K562 (cell line): ENCODE results near the gene DPH2. TPM values are rescaled to one million over a fixed set of nuclear protein-coding genes. Genes with fewer than 3 reads are reported as not detected.

Experiments used
- ATAC-seq: fragments of 200-7000 bp; cut with Tn5 transposase; 3 replicates; pipeline ENCODE4 v1.9.1; 2020; ENCODE audit warnings: moderate library complexity
- BruUV-seq: library from RNA; stranded (reverse); fragments of 400-500 nt; replicated peaks from 2 replicates; lab custom pipeline; 2021; lab: Mats Ljungman, UMichigan
- CTCF ChIA-PET: fragments of 300-600 bp; formaldehyde crosslinking; extraction: SDS; loops from one replicate; lab custom pipeline; 2021; ENCODE audit warnings: low intra/inter-chr PET ratio; lab: Yijun Ruan, JAX
- POLR2A ChIA-PET: fragments of 300-600, 350-650 bp; sonication (Branson Sonifier 250); formaldehyde crosslinking; extraction: SDS; loops from one replicate; lab custom pipeline; 2021; ENCODE audit warnings: antibody characterized with exemption, inconsistent platforms; lab: Yijun Ruan, JAX
- DNase-seq, 4 experiments: peaks; one replicate each; pipeline versions ENCODE4 v3.0.0 to v3.0.0-alpha.2; 2011 to 2018; ENCODE audit warnings: low spot score in 3 of 4, mixed read lengths in 3 of 4; ENCODE audit errors: extremely low read depth in 1 of 4
- FAIRE-seq: peaks from 2 replicates; lab custom pipeline; 2011; peaks lifted over from hg19 to GRCh38; lab: Jason Lieb, UNC
- H2AFZ ChIP-seq: 2 replicates; pipeline ENCODE4 v1.6.0; 2011; ENCODE audit warnings: low read depth, low read length, control low read depth, inconsistent platforms
- H3K27ac ChIP-seq: fragments of 200-600 bp; 3 replicates; pipeline ENCODE4 v1.8.0; 2011; ENCODE audit warnings: low read depth, mild to moderate bottlenecking, control low read depth, inconsistent platforms, low read length, moderate library complexity, mixed read lengths; ENCODE audit errors: extremely low read depth
- H3K27me3 ChIP-seq, 2 experiments: fragments of 300-600 bp in 1 of 2; 2 replicates in 1 of 2; 3 replicates in 1 of 2; pipeline versions ENCODE4 v1.6.0 to v1.8.0; 2011; ENCODE audit warnings: inconsistent platforms in 2 of 2, low read length in 2 of 2, mild to moderate bottlenecking in 1 of 2, mixed read lengths in 1 of 2, moderate library complexity in 1 of 2; ENCODE audit not compliant: control insufficient read depth in 2 of 2, insufficient read depth in 2 of 2
- H3K36me3 ChIP-seq: fragments of 300-600 bp; 3 replicates; pipeline ENCODE4 v1.8.0; 2011; ENCODE audit warnings: mild to moderate bottlenecking, low read length, inconsistent platforms; ENCODE audit not compliant: control insufficient read depth, insufficient read depth
- H3K4me1 ChIP-seq, 2 experiments: fragments of 200-600 bp in 1 of 2; replicated peaks in 1 of 2; 2 replicates in 1 of 2; 3 replicates in 1 of 2; pipeline versions ENCODE4 v1.5.1 to v1.8.0; 2011; ENCODE audit warnings: inconsistent platforms in 2 of 2, low read length in 2 of 2, mild to moderate bottlenecking in 1 of 2, mixed read lengths in 1 of 2, moderate library complexity in 1 of 2; ENCODE audit not compliant: control insufficient read depth in 2 of 2, insufficient read depth in 2 of 2
- H3K4me2 ChIP-seq: 2 replicates; pipeline ENCODE4 v1.6.1; 2011; ENCODE audit warnings: low read length, control low read depth, inconsistent platforms, mixed read lengths; ENCODE audit not compliant: insufficient read depth
- H3K4me3 ChIP-seq: fragments of 200-600 bp; sonication (generic), shearing (Covaris generic); 2 replicates; pipeline ENCODE4 v1.5.1; 2016; ENCODE audit warnings: control low read depth, inconsistent platforms
- H3K79me2 ChIP-seq: fragments of 200-600 bp; 3 replicates; pipeline ENCODE4 v1.8.0; 2011; ENCODE audit warnings: low read length, inconsistent platforms; ENCODE audit not compliant: control insufficient read depth, insufficient read depth
- H3K9ac ChIP-seq, 2 experiments: 2 replicates each; pipeline versions ENCODE4 v1.6.0 to v1.6.1; 2011; ENCODE audit warnings: low read depth in 2 of 2, low read length in 2 of 2, control low read depth in 1 of 2, inconsistent platforms in 1 of 2, mild to moderate bottlenecking in 1 of 2, mixed read lengths in 1 of 2; ENCODE audit not compliant: insufficient read depth in 1 of 2
- H3K9me1 ChIP-seq: one replicate; pipeline ENCODE4 v1.6.0; 2011; ENCODE audit warnings: inconsistent platforms, mild to moderate bottlenecking, low read length, moderate library complexity; ENCODE audit not compliant: control insufficient read depth, insufficient read depth
- H3K9me3 ChIP-seq: replicated peaks from 2 replicates; pipeline ENCODE4 v1.5.1; 2011; ENCODE audit warnings: low read depth, low read length, inconsistent platforms; ENCODE audit not compliant: control insufficient read depth, insufficient read depth
- H4K20me1 ChIP-seq: replicated peaks from 2 replicates; pipeline ENCODE4 v1.6.1; 2011; ENCODE audit warnings: low read length, inconsistent platforms, mixed read lengths; ENCODE audit not compliant: control insufficient read depth, insufficient read depth
- CBFA2T2 ChIP-seq: fragments of 450-650 bp; conservative IDR thresholded peaks from 2 replicates; pipeline ENCODE4 v1.6.1; 2017; ENCODE audit warnings: mild to moderate bottlenecking
- CREB1 ChIP-seq, 2 experiments: sonication (generic) in 1 of 2; formaldehyde crosslinking in 1 of 2; IDR thresholded peaks; 2 replicates each; pipeline versions ENCODE4 v1.6.1 to v1.8.0; 2012 to 2022; ENCODE audit warnings: inconsistent platforms in 1 of 2, mild to moderate bottlenecking in 1 of 2, missing genetic modification reagents in 1 of 2, moderate library complexity in 1 of 2
- MNT ChIP-seq, 2 experiments: fragments of 450-650 bp; conservative IDR thresholded peaks; 2 replicates each; pipeline ENCODE4 v1.6.1; 2017; ENCODE audit warnings: mild to moderate bottlenecking in 2 of 2, moderate library complexity in 2 of 2
- MYC ChIP-seq, 2 experiments: fragments of 250-450 bp in 1 of 2; sonication (Bioruptor Pico) in 1 of 2; IDR thresholded peaks; 2 replicates each; pipeline versions ENCODE4 v1.5.1 to v1.6.1; 2012 to 2021; ENCODE audit warnings: low read depth in 2 of 2, borderline replicate concordance in 1 of 2, improper control_type of control experiment in 1 of 2, low read length in 1 of 2, mild to moderate bottlenecking in 1 of 2, moderate library complexity in 1 of 2
- NRF1 ChIP-seq, 2 experiments: fragments of 450-650 bp; IDR thresholded peaks in 1 of 2; conservative IDR thresholded peaks in 1 of 2; 2 replicates each; pipeline ENCODE4 v1.6.1; 2014; ENCODE audit warnings: mild to moderate bottlenecking in 2 of 2
- RBBP5 ChIP-seq: fragments of 200-600 bp; sonication (generic); IDR thresholded peaks from 2 replicates; pipeline ENCODE4 v1.6.1; 2012; ENCODE audit warnings: borderline replicate concordance, mild to moderate bottlenecking, low read length, control low read depth, inconsistent platforms; ENCODE audit not compliant: insufficient read depth, poor library complexity, severe bottlenecking
- RBM39 ChIP-seq: fragments of 200-400 bp; formaldehyde crosslinking; optimal IDR thresholded peaks from 2 replicates; pipeline ENCODE3; 2018; ENCODE audit warnings: low read depth, low read length
- USF1 ChIP-seq: sonication (generic); formaldehyde crosslinking; IDR thresholded peaks from 2 replicates; pipeline ENCODE4 v1.9.0; 2022; ENCODE audit warnings: mild to moderate bottlenecking, missing genetic modification reagents
- ZBTB2 ChIP-seq: fragments of 450-650 bp; IDR thresholded peaks from 2 replicates; pipeline ENCODE4 v1.6.1; 2016; ENCODE audit warnings: antibody characterized with exemption
- ZNF133 ChIP-seq: fragments of 250-450 bp; sonication (Bioruptor Pico); IDR thresholded peaks from 2 replicates; pipeline ENCODE4 v1.4.0; 2020; ENCODE audit warnings: mild to moderate bottlenecking
- ZNF398 ChIP-seq: fragments of 250-450 bp; sonication (Bioruptor Pico); IDR thresholded peaks from 2 replicates; pipeline ENCODE4 v1.8.0; 2021; ENCODE audit warnings: moderate library complexity, mild to moderate bottlenecking, inconsistent platforms
- ZNF444 ChIP-seq: fragments of 250-450 bp; sonication (Bioruptor Pico); IDR thresholded peaks from 2 replicates; pipeline ENCODE4 v1.4.0; 2020; ENCODE audit warnings: mild to moderate bottlenecking, moderate library complexity
- ZNF696 ChIP-seq: fragments of 250-450 bp; sonication (Bioruptor Pico); conservative IDR thresholded peaks from 2 replicates; pipeline ENCODE4 v1.4.0; 2020; ENCODE audit warnings: mild to moderate bottlenecking, moderate library complexity
- WGBS: fragments of 100-300 bp; shearing (Covaris generic); methylation state at CpG from one replicate; pipeline ENCODE4 v1.1.6; 2016; ENCODE audit warnings: low coverage, mixed read lengths; ENCODE audit not compliant: insufficient coverage; ENCODE audit errors: missing lambda C conversion rate; 5-methylcytosine and 5-hydroxymethylcytosine counted together
- in situ Hi-C: fragments of 300-500 bp; cut with MboI; formaldehyde crosslinking; loops from 4 replicates; pipeline ENCODE4 v1.15.0; 2018; ENCODE audit warnings: inconsistent platforms, mixed read lengths
- intact Hi-C: fragments of 100-400 bp; cut with micrococcal nuclease; formaldehyde crosslinking; loops from 2 replicates; pipeline ENCODE4 v1.14.2; 2022
- polyA plus RNA-seq, 8 experiments: library from polyadenylated mRNA; depleted of rRNA in 4 of 8; stranded (reverse) in 5 of 8; unstranded in 3 of 8; fragments of >200 nt; fragmentation: Nextera tagmentation in 2 of 8; fragmentation: Illumina TruSeq in 1 of 8; extraction: Ambion mirVana in 2 of 8; extraction: Trizol in 1 of 8; gene quantifications; 2 replicates each; pipeline versions ENCODE4 v1.2.1 to v1.2.3, GENCODE V29; 2011 to 2014; ENCODE audit warnings: inconsistent platforms in 1 of 8, missing spikeins in 1 of 8
- total RNA-seq, 7 experiments: library from RNA; depleted of rRNA in 6 of 7; stranded (reverse); fragments of >200 nt in 6 of 7; fragmentation: Illumina TruSeq in 2 of 7; extraction: Trizol in 2 of 7; gene quantifications; 2 replicates each; pipeline versions ENCODE4 v1.2.1 to v1.2.3, GENCODE V29; 2011 to 2021; ENCODE audit warnings: low replicate concordance in 1 of 7

Gene DPH2
- total and polyA plus RNA-seq, 9 of the 15 experiments (the other 6 are each of a cell fraction or from before 2014, with no cell fraction given) = 17.9 to 94.1 (median 68.1) TPM

GRCh38 chr1:43979528-43980254 lies 9.9 kb downstream of the DPH2 start:
- peak; percentile 27 for ATAC-seq
- Histone ChIP-seq H3K4me3 (peak overlapping the region; percentile 47), H3K4me2 (peak overlapping the region; percentile 86), H3K79me2 (peaks cover 81% of the 10 kb centered on the region), H3K36me3 (peaks cover 72% of the 10 kb centered on the region), H2AFZ (peak overlapping the region; percentile 17), H3K9ac (peak overlapping the region; percentile 75 to 99), H3K9me3 (no peaks in the 10 kb centered on the region), H3K4me1 (peaks cover 48 to 86% of the 10 kb centered on the region in 2 experiments), H3K9me1 (peaks cover 21% of the 10 kb centered on the region), H4K20me1 (peaks cover 33% of the 10 kb centered on the region), H3K27ac (peak overlapping the region; percentile 79), H3K27me3 (no peaks in the 10 kb centered on the region)
- FAIRE-seq = peak; percentile 76
- ChIA-PET CTCF (interaction anchor here (0.6 to 1.1 kb wide), 2 partner anchors 48 to 57 kb away, joined by 3 to 5 read pairs; no protein-coding TSS in a partner anchor), POLR2A (interaction anchor here (1.1 kb wide), 1 partner anchor 11 kb away, joined by 3 read pairs; no protein-coding TSS in a partner anchor)
- WGBS = under 1% methylated on average over 22 of the region's 45 CpGs
- no TSS peak for BruUV-seq
- peak; percentile 73 to 87 (median 83) for DNase-seq
- in situ Hi-C loops (no loop called here), intact Hi-C loops (no loop called here)
- TF ChIP-seq ZNF444 (CRISPR knock-in tag) = no peak
- TF ChIP-seq NRF1 (conservative IDR thresholded peaks at IDR 0.05 in 1 of 2, IDR thresholded peaks at IDR 0.05 in 1 of 2) = peak; percentile 45 to 54
- no peak for TF ChIP-seq ZNF133
- peak; percentile 62 for TF ChIP-seq ZBTB2
- peak; percentile 98 for TF ChIP-seq MNT (conservative IDR thresholded peaks at IDR 0.05)
- peak; percentile 89 for TF ChIP-seq MYC (IDR thresholded peaks at IDR 0.05; ENCODE audit: low read depth, low read length)
- 0 out of 2 replicates have a peak, but pooled peaks have one; percentile 36 for TF ChIP-seq MYC (CRISPR knock-in tag; IDR thresholded peaks at IDR 0.05; ENCODE audit: borderline replicate concordance, low read depth)
- TF ChIP-seq USF1 = peak; percentile 70
- TF ChIP-seq RBBP5 = peak; percentile 13
- TF ChIP-seq CBFA2T2 = 0 out of 2 replicates have a peak, but pooled peaks have one; percentile 11
- TF ChIP-seq RBM39 = no peak
- TF ChIP-seq ZNF696 (CRISPR knock-in tag) = no peak
- no peak for TF ChIP-seq CREB1 (IDR thresholded peaks at IDR 0.05)
- peak; percentile 13; the same call in 1 of the 2 replicates for TF ChIP-seq CREB1 (CRISPR knock-in tag; IDR thresholded peaks at IDR 0.05)
- no peak for TF ChIP-seq ZNF398 (CRISPR knock-in tag)
